ENCODE data around the gene BMPR1A.

GRCh38 chr10:86798025-86798424 is 41.6 kb downstream of the BMPR1A start:
- TF ChIP-seq ESRRG (CRISPR knock-in tag; IDR thresholded peaks at IDR 0.05) = no peak
- TF ChIP-seq ZC3H10 (CRISPR knock-in tag; IDR thresholded peaks at IDR 0.05) = no peak

All from SK-N-SH treated with all-trans-retinoic acid at 6 μM for 48 hours (cell line).